Measurements from ENCODE around the gene ZNF609. TPM values are rescaled to one million over a fixed set of nuclear protein-coding genes. Genes with fewer than 3 reads are reported as not detected.
"Not testable (repeated sequence)": the region's sequence is repeated elsewhere in the genome, so short reads cannot be mapped to it uniquely, and the experiment has no call there.

The ZNF609 gene
- total RNA-seq, 1 donor from 2014 or later: 80.5 TPM

DNA sequence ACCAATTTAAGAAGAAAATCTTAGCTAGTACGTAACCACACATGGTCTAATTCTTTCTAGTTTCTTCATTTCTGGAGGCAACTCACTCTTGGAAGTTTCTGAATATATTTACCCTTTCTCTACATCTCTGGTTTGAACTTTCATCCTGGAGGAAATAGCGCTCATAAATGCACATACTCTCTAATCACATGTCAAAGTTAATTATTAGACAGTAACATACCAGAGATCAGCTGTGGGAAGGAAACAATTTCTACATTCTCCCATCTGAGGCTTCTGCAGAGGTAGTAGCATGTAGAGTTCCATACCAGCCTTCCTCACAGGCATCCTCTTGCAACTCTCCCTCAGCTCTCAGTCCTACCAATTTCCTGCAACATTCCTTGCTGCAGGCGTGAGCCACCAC, 182.5 kb downstream of the ZNF609 start:
- H3K4me3 Mint-ChIP-seq (ENCODE audit: unreplicated experiment): no peak overlapping the region
- H3K27me3 Mint-ChIP-seq (ENCODE audit: unreplicated experiment): peaks cover 6% of the 10 kb centered on the region
- TF ChIP-seq, protein P1, sequence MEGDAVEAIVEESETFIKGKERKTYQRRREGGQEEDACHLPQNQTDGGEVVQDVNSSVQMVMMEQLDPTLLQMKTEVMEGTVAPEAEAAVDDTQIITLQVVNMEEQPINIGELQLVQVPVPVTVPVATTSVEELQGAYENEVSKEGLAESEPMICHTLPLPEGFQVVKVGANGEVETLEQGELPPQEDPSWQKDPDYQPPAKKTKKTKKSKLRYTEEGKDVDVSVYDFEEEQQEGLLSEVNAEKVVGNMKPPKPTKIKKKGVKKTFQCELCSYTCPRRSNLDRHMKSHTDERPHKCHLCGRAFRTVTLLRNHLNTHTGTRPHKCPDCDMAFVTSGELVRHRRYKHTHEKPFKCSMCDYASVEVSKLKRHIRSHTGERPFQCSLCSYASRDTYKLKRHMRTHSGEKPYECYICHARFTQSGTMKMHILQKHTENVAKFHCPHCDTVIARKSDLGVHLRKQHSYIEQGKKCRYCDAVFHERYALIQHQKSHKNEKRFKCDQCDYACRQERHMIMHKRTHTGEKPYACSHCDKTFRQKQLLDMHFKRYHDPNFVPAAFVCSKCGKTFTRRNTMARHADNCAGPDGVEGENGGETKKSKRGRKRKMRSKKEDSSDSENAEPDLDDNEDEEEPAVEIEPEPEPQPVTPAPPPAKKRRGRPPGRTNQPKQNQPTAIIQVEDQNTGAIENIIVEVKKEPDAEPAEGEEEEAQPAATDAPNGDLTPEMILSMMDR (IDR thresholded peaks at IDR 0.05; ENCODE audit: partially characterized antibody, unreplicated experiment): no peak
- no peak for DNase-seq
- no peak overlapping the region for H3K27ac Mint-ChIP-seq (ENCODE audit: unreplicated experiment)
- peaks cover 6% of the 10 kb centered on the region for H3K9me3 Mint-ChIP-seq (ENCODE audit: unreplicated experiment)
- H3K36me3 Mint-ChIP-seq (ENCODE audit: unreplicated experiment): no peaks in the 10 kb centered on the region
- H3K4me1 Mint-ChIP-seq (ENCODE audit: low read depth, unreplicated experiment): peaks cover 10% of the 10 kb centered on the region

DNA sequence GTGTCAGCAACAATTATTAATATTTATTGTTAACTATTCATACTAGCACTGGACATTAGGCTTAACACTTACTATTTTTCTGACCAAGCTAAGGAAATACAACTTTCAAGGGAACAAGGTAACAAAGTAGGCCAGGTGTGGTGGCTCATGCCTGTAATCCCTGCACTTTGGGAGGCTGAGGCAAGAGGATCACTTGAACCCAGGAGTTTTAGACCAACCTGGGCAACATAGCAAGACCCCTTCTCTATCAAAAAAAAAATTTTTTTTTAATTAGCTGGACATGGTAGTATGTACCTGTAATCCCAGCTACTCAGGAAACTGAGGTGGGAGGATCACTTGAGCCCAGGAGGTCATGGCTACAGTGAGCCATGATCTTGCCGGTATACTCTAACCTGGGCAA, 183.3 kb downstream of the ZNF609 start:
- Mint-ChIP-seq H3K4me3 (ENCODE audit: unreplicated experiment) (no peak overlapping the region), H3K27me3 (ENCODE audit: unreplicated experiment) (peaks cover 6% of the 10 kb centered on the region), H3K9me3 (ENCODE audit: unreplicated experiment) (peaks cover 4% of the 10 kb centered on the region), H3K36me3 (ENCODE audit: unreplicated experiment) (no peaks in the 10 kb centered on the region), H3K27ac (ENCODE audit: unreplicated experiment) (no peak overlapping the region), H3K4me1 (ENCODE audit: low read depth, unreplicated experiment) (peaks cover 10% of the 10 kb centered on the region)
- TF ChIP-seq, protein P1 (IDR thresholded peaks at IDR 0.05; ENCODE audit: partially characterized antibody, unreplicated experiment): no peak
- no peak for DNase-seq

DNA sequence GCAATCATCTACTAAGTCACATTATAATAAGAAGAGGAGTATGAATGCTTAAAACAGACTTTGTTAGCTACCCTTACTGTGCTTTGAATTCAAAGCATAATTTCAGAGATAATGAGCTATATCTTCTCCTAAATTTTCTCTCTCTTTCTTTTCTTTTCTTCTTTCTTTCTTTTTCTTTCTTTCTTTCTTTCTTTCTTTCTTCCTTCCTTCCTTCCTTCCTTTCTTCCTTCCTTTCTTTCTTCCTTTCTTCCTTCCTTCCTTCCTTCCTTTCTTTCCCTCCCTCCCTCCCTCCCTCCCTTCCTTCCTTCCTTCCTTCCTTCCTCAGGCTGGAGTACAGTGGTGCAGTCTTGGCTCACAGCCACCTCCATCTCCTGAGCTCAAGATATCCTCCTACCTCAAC, 184.4 kb downstream of the ZNF609 start:
- H3K36me3 Mint-ChIP-seq (ENCODE audit: unreplicated experiment); DNase-seq; H3K27me3 Mint-ChIP-seq (ENCODE audit: unreplicated experiment); H3K4me3 Mint-ChIP-seq (ENCODE audit: unreplicated experiment); H3K4me1 Mint-ChIP-seq (ENCODE audit: low read depth, unreplicated experiment); H3K9me3 Mint-ChIP-seq (ENCODE audit: unreplicated experiment); H3K27ac Mint-ChIP-seq (ENCODE audit: unreplicated experiment): not testable (repeated sequence)

DNA sequence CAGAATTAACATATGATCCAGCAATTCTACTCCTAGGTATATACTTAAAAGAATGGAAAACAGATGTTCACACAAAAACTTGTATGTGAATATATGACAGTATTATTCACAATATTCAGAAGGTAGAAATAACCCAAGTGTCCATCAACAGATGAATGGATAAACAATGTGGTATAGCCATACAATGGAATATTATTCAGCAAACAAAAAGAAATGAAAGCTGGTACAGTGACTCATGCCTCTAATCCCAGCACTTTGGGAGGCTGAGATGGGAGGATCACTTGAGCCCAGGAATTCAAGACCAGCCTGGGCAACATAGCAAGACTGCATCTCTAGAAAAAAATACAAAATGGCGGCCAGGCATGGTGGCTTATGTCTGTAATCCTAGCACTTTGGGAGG, 185.6 kb downstream of the ZNF609 start:
- H3K4me3 Mint-ChIP-seq (ENCODE audit: unreplicated experiment): no peak overlapping the region
- TF ChIP-seq, protein P1 (IDR thresholded peaks at IDR 0.05; ENCODE audit: partially characterized antibody, unreplicated experiment): no peak
- peaks cover 4% of the 10 kb centered on the region for H3K9me3 Mint-ChIP-seq (ENCODE audit: unreplicated experiment)
- no peak for DNase-seq
- no peaks in the 10 kb centered on the region for H3K36me3 Mint-ChIP-seq (ENCODE audit: unreplicated experiment)
- H3K27me3 Mint-ChIP-seq (ENCODE audit: unreplicated experiment): peaks cover 6% of the 10 kb centered on the region
- H3K27ac Mint-ChIP-seq (ENCODE audit: unreplicated experiment): no peak overlapping the region
- H3K4me1 Mint-ChIP-seq (ENCODE audit: low read depth, unreplicated experiment): peaks cover 6% of the 10 kb centered on the region

DNA sequence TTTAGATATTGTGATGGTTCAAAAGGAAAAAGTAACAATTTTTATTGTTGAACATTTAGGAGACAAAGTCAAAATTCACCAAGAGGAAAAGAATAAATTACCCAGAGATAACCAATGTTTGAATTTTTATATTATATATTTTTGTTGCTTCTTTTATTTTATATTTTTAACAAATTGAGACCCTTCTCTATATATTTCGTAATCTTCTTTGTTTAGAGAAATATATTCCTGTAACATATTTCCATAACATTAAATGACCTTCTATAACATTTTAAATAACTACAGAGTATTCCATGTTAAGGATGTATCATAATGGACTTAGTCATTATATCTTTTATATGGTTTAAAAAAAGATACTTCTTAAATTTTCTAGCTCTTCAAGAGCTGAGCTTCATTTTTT, 187.0 kb downstream of the ZNF609 start:
- H3K27me3 Mint-ChIP-seq (ENCODE audit: unreplicated experiment): peaks cover 6% of the 10 kb centered on the region
- TF ChIP-seq, protein P1 (IDR thresholded peaks at IDR 0.05; ENCODE audit: partially characterized antibody, unreplicated experiment): no peak
- H3K27ac Mint-ChIP-seq (ENCODE audit: unreplicated experiment): no peak overlapping the region
- no peak for DNase-seq
- H3K4me1 Mint-ChIP-seq (ENCODE audit: low read depth, unreplicated experiment): peaks cover 9% of the 10 kb centered on the region
- H3K4me3 Mint-ChIP-seq (ENCODE audit: unreplicated experiment): no peak overlapping the region
- peaks cover 4% of the 10 kb centered on the region for H3K9me3 Mint-ChIP-seq (ENCODE audit: unreplicated experiment)
- no peaks in the 10 kb centered on the region for H3K36me3 Mint-ChIP-seq (ENCODE audit: unreplicated experiment)

DNA sequence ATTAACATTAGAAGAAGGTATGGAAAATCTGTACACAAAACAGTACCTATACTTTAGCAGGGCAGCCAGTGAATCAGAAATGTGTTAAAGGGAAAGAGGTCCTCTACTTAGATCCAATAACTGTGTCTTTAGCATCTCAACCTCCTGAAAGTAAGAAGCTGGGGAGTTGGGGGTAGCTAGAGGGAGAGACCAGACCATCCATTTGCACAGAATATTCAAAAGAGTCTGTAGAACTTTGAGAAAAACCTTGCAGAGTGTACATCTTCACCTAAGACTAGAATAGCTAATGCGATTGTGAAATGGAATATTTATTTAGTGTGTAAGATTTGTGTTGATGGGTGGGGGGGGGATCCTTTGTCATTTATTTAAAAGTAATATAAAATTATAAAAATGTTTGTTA, 190.2 kb downstream of the ZNF609 start:
- DNase-seq: no peak
- no peak overlapping the region for H3K27ac Mint-ChIP-seq (ENCODE audit: unreplicated experiment)
- no peak overlapping the region for H3K4me3 Mint-ChIP-seq (ENCODE audit: unreplicated experiment)
- TF ChIP-seq, protein P1 (IDR thresholded peaks at IDR 0.05; ENCODE audit: partially characterized antibody, unreplicated experiment): no peak
- peaks cover 3% of the 10 kb centered on the region for H3K9me3 Mint-ChIP-seq (ENCODE audit: unreplicated experiment)
- peaks cover 4% of the 10 kb centered on the region for H3K27me3 Mint-ChIP-seq (ENCODE audit: unreplicated experiment)
- H3K4me1 Mint-ChIP-seq (ENCODE audit: low read depth, unreplicated experiment): peaks cover 9% of the 10 kb centered on the region
- no peaks in the 10 kb centered on the region for H3K36me3 Mint-ChIP-seq (ENCODE audit: unreplicated experiment)

All from glutamatergic neuron (in vitro differentiated cells).